GM12874 (cell line): ENCODE measurements around the gene RING1.

Source experiments
- TF ChIP-seq, protein P1 (sequence below): IDR thresholded peaks from 2 replicates; pipeline ENCODE4 v1.5.1; 2011; ENCODE audit warnings: low read depth, mild to moderate bottlenecking, control low read depth, low read length, moderate library complexity; ENCODE audit not compliant: insufficient read depth

Gene RING1

DNA sequence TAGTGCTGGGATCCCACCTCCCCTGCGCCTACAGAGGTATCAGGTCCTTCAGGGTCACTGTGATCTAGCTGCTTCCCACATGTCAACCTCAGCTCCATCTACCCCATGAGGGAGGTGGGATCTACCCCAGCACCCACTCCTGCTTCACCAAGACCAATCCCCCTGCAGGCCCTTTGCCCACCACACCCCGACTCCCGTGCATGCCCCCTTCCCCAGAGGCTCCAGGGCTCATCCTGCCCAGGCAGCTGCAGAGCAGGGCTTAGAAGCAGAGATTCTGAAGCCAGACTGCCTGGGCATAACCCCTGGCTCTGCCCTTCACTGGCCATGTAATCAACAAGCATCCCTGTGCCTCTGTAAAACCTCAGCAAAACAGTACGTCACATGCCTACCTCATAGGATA is 33.5 kb upstream of the RING1 start:
- TF ChIP-seq, protein P1, sequence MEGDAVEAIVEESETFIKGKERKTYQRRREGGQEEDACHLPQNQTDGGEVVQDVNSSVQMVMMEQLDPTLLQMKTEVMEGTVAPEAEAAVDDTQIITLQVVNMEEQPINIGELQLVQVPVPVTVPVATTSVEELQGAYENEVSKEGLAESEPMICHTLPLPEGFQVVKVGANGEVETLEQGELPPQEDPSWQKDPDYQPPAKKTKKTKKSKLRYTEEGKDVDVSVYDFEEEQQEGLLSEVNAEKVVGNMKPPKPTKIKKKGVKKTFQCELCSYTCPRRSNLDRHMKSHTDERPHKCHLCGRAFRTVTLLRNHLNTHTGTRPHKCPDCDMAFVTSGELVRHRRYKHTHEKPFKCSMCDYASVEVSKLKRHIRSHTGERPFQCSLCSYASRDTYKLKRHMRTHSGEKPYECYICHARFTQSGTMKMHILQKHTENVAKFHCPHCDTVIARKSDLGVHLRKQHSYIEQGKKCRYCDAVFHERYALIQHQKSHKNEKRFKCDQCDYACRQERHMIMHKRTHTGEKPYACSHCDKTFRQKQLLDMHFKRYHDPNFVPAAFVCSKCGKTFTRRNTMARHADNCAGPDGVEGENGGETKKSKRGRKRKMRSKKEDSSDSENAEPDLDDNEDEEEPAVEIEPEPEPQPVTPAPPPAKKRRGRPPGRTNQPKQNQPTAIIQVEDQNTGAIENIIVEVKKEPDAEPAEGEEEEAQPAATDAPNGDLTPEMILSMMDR: no peak

DNA sequence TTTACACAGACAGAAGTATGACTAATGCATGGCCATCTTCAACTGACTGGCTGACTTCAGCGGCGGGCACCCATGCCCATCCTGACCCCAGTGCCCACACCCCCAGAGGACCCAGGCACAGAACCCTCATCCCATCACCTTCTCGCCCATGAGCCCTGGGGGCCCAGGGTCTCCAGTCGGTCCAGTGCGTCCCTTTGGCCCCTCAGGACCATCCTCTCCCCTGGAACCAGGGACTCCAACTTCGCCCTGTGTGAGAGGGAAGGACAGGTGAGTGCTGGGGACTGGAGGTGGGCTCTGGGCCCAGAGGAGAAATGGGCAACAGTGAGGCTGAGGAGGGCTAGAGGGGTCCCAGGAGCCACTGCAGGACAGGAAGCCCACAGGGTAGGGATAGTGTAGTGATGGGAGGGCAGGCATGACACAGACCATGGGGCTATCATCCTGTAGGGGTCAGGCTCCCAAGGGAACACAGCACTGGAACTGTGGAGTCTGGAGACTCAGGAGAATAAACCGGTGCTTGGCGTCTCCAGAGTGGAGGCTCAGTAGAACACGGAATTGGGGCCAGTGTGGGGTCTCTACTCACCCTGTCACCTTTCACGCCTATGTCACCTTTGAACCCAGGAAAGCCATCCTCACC is 32.7 kb upstream of the RING1 start:
- TF ChIP-seq, protein P1: no peak

DNA sequence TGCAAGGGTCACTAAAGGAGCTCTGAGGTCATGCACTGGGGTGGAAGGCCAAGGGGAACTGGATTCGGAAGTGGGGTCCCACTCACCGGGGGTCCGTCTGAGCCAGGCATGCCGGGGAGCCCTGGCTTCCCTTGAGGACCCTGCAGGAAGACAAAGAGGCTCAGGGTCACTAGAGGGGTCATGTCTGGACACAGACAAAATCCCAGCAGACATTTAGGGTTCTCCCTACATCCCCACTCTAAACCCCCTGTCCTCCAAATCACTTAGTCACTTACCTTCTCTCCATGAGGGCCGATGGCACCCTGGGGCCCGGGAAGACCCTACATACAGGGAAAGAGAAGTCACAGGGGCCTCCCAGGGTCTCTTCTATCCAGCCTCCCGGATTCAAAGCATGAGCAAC is 31.4 kb upstream of the RING1 start:
- TF ChIP-seq, protein P1: no peak

DNA sequence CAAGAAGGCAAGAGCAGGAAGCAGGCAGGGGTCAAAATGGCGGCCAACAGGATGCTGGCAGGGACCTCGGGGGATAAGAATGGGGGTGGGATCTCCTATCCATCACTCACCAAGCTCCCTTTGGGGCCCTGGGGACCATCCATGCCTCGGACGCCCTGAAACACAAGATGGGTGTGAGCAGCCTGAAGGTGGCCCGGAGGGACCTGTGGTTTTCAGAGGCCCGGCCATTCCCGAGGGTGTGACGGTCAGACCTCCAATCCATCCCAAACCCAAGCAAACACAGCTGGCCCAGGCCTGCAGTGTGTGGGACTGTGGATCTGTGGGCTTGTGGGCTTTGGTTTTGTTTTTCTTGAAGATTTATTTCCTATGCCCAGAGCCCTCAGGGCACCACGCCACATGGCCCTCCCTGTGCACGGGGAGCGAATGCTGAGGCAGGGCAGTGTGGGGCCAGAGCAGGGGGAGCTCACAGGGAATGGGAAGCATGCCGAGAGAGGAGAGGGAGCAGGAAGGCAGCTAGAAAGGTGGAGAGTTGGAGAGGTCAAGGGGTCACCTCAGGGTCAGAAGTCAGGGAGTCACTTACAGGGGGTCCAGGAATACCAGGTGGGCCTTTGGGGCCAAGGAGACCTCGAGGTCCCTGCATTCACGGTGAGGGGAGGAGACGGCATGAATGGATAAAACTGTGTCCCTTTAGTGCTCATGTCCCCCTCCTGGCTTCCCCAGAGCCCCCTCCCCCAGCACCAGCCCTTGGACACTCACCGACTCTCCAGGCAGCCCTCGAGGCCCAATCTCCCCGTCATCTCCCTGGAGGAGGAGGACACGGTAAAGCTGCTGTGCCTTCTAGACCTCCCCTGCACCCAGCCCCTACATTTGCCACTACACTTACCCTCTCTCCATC is 30.5 kb upstream of the RING1 start:
- TF ChIP-seq, protein P1: no peak

DNA sequence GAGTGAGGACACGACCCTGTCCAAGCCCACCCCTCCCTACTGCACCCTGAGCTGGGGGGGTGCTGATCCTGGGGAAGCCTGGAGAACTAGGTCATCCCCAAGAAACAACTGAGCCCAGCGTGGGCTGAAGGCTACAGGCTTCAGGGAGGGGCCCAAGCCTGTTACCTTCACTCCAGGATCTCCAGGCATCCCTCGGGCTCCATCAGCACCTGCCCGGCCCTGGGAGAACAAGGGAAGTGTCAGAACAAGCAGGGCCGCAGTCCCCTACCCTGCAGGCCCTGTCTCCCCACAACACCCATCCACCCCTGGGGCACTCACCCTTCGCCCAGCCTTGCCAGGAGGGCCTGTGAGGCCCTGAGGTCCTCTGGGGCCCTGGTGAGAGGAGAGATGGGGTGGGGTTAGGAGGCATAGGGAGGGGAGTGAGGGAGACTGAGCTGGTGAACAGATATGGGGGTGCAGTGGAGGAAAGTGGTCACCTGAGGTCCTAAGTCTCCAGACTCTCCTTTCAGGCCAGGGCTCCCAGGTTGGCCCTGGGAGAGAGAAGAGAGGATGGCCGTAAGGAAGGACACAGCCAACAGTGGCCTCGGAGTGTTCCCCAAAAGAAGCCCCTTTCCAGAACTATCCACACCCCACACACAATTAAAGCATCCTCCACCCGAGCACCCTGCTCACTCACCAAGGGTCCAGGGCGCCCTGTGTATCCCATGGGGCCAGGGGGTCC is 29.4 kb upstream of the RING1 start:
- TF ChIP-seq, protein P1: no peak

DNA sequence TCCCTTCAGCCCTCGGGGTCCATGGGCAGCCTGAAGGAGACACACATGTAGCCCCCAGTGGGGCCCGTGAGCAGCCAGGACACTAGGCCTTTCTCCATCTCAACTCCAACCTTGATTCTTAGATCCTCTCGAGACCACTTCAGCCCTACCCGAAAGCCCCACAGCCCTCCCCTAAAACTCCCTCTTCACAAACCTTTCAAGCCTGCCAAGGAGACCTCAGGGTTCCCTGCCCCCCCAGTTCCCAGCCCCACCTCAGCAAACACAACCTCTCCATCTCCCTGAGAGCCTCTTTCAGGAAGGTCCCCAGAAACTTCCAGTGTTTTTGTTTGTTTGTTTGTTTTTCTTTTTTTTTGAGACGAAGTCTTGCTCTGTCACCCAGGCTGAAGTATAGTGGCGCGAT is 27.2 kb upstream of the RING1 start:
- TF ChIP-seq, protein P1: no peak

DNA sequence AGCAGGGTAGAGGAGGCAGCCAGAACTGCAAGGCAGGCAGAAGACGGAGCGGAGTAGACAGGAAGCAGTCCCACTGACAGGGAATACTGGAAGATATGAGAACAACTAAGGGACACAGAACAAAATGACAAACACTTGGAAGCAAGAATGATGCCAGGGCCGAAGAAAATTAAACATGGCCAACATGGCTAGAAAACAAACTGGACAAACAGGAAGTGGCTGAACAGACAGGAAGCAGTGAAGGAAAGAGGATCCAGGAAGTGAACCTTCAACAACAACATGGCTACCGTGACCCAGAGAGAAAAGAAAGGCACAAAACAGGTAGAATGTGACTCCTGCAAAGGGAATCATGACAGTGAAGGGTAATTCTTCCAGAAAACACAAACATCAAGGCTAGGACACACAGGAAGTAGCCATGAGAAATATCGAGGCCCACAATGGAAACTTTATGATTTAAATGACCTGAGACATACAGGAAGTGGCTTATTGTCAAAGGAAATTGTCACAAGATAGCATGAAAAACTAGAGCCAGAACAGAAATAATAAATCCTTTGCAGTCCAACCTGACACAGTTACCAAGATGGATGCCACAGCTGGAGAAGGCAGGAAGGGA is 25.1 kb upstream of the RING1 start:
- TF ChIP-seq, protein P1: no peak
